Inflammatory macrophage (primary cell): Measurements from ENCODE around the gene AGTPBP1.
A peak's percentile ranks its signal among the peaks of the same experiment; 100 is the strongest.
"Not testable (repeated sequence)": the region's sequence is repeated elsewhere in the genome, so short reads cannot be mapped to it uniquely, and the experiment has no call there.

Experiments used
- DNase-seq, 2 donors: peaks; one replicate each; pipeline ENCODE4 v3.0.0-alpha.2; 2020 to 2022

AGTPBP1 gene

DNA sequence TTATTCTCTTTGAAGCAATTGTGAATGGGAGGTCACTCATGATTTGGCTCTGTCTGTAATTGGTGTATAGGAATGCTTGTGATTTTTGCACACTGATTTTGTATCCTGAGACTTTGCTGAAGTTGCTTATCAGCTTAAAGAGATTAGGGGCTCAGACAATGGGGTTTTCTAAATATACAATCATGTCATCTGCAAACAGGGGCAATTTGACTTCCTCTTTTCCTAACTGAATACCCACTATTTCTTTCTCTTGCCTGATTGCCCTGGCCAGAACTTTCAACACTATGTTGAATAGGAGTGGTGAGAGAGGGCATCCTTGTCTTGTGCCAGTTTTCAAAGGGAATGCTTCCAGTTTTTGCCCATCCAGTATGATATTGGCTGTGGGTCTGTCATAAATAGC lies 22.3 kb downstream of the AGTPBP1 start:
- not testable (repeated sequence) for DNase-seq

DNA sequence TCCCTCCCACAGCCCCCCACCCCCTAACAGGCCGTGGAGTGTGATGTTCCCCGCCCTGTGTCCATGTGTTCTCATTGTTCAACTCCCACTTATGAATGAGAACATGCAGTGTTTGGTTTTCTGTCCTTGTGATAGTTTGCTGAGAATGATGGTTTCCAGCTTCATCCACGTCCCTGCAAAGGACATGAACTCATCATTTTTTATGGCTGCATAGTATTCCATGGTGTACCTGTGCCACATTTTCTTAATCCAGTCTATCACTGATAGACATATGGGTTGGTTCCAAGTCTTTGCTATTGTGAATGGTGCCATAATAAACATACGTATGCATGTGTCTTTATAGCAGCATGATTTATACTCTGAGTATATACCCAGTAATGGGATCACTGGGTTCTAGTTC lies 23.9 kb downstream of the AGTPBP1 start:
- DNase-seq = not testable (repeated sequence)

DNA sequence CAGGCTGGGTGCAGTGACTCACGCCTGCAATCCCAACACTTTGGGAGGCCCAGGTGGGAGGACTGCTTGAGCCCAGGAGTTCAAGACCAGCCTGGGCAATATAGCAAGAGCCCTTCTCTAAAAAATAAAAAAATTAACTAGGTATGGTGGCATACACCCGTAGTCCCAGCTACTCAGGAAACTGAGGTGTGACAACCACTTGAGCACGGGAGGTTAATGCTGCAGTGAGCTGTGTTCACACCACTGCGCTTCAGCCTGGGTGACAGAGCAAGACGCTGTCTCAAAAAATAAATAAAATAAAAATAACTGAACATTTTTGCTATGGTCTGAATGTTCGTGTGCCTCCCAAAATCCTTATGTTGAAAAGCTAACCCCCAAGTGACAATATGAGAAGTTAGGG lies 24.5 kb downstream of the AGTPBP1 start:
- DNase-seq = no peak

DNA sequence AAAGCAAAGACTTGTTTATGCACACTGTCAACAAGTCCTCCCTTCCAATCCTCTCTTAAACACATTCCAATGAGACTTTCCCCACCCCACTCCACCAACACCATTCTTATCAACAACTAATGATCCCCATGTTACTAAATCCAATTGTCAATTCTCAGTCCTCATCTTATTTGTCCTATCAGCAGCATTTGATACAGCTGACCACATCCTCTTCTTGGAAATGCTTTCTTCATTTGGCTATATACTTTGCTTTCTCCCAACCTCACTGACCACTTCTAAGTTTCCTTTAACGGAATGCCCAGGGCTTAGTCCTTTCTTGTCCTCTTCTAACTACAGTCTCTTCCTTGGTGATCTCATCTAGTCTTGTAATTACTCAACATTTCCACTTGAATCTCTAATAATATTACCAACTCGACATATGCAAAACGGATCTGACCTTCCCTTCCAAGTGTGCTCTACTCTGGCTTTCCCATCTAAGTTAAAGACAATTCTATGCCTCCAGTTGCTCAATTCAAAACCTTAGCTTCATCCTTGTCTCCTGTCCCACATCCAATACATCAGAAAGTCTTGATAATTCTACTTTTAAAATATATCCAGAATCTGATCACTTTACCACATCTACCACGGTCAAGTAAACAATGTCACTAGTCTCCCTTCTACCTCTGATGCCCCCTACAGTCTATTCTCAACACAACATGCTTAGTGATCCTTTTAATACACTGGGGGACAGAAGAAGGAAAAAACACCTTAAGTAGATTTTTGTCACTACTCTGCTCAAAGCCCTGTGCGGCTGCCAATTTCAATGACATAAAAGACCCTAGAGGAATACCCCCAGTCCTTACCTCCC lies 25.5 kb downstream of the AGTPBP1 start:
- peak; percentile 21 to 73 for DNase-seq

- peak; percentile 79 to 93 for DNase-seq
These were observed 26.2 kb downstream of the AGTPBP1 start for GRCh38 chr9:85715587-85715986.

DNA sequence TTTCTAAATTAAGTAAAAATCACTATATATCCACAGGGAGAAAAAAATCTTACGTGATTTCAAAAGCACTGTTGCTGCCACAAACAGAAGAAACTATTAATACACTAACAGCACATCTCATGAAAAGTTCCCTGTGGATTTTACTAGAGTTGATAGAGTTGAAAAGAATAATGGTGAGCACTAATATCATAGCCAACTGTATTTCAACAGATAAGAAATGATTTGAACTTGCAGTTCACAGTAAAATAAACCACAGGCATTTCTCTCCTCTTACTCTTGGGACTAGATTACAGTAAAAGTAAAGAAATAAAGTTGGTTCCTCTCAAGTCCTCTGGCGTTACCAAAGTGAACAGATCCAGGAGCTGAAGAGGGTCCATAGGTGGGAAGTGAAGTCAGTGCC lies 27.9 kb downstream of the AGTPBP1 start:
- DNase-seq = no peak

- DNase-seq = no peak
These were observed 37.0 kb downstream of the AGTPBP1 start for GRCh38 chr9:85704744-85705143.

DNA sequence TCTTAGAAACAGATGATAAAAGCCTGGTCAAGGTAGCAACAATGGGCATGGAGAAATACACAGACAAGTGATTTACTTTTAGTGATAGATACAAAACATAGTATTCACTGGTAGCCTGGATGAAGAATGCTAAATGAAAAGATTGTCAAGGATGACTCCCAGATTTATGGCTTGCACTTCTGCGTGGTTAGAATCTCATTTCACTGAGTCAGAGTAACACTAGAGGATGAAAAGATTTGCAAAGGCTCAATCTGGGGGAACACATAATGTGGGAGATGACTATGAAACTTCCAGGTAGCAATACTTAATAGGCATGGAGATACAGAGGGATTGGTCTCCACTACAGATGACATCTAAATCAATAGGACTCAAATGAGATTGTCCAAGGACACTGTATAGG lies 38.4 kb downstream of the AGTPBP1 start:
- no peak for DNase-seq

DNA sequence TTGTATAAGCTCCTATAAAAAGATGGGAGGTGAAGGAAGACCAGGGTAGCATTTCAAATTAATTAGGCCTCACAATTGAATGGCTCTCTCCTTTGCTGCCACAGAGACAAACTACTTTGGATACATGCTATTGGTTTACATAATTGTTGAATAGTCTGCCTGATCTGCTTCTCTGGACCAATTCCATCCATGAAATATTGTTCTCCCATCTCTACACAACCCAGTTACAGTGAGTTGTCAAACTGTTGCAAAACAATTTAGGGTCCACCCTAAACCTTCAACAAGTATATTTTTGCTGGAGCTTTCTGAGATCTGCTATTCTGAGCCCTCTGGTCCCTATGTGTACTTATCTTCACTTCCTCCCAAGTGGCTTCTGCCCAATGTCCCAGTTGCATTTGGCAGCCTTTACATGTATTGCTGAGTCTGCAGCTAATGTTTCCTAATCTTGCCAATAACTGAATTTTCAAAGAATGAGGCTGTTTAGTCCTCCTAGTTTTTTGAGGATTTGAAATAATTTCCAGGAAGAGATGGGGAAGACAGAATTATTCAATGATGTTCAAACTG lies 38.9 kb downstream of the AGTPBP1 start:
- DNase-seq = peak; percentile 40 to 49

DNA sequence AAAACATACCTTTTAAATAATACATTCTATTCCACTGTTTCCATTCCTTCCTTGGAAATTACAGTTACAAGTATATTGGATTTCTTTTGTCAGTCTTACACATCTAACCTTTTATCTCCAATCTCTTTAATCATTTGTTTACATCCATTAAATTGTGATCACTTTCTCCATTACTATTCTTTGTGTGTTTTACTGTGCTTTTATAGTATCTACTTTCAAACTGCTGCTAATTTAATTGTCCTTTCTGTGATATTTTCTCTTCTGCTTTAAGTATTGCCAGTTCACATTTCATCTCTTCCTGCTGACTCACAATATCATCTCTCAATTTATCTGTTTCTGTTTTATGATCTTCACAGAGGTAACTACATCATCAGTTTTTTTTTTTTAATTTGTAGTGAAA lies 39.6 kb downstream of the AGTPBP1 start:
- DNase-seq = no peak

DNA sequence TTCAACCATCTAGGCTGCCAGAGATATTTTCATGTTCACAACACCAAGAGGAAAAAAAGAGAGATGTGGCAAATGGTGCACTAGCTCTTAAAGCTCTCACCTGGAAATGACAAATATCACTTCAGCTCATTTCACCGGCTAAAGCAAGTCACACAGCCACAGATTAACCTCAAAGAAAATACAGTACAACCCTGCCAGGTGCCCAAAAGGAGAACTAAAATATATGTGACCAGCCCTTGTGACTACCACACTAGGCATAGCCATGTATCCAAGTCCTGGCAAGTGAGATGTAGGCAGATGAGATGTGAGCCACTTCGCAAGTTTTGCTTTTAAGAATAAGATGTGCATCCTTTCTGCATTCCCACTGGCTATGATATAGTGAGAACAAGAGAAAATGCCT lies 41.4 kb downstream of the AGTPBP1 start:
- no peak for DNase-seq

DNA sequence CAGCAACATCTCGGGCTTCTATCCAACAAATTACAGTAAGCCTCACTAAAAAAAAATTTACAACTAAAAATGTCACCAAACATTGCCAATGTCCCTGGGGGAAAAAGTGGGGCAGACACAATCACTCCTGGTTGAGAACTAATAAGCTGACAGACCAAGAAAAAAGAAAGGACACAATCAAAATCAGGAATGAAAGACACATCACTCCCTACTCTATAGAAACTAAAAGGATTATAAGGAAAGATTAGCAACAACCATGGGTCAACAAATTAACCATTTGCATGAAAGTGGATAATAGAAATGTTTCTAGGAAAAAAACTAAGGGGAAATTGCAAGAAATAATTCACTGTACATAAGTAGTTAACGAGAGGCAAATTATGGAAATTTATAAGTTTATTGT lies 53.4 kb downstream of the AGTPBP1 start:
- no peak for DNase-seq

- DNase-seq = no peak
These were observed 56.7 kb downstream of the AGTPBP1 start for GRCh38 chr9:85685081-85685480.

DNA sequence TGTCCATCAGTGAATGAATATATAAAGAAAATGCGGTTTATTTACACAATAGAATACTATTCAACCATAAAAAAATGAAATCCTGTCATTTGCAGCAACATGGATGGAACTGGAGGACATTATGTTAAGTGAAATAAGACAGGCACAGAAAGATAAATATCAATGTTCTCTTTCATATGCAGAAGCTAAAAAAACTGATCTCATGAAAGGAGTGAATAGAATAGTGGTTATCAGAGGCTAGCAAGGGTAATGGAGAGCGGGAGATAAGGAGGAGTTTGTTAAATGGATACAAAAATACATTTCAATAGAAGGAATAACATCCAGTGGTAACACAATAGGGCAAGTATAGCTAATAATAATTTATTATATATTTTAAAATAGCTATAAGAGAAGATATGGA lies 65.0 kb downstream of the AGTPBP1 start:
- DNase-seq = no peak

DNA sequence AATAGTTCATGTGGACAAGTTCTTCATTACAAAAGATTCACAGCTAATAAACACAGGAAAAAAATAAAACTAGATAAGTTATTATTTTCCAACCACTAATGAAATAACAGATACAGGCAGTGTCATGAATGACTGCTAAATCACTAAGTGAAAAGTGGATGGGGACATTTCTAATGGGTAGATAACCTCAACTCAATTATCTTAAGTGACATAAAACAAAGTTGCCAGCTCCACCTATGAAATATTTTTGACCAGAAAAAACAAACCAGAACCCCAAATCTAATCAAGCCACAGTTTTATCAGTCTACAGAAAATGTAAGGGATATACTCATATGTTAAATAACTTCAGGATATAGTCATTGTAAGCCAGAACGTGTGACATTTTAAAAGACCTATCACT lies 74.4 kb downstream of the AGTPBP1 start:
- DNase-seq = no peak

DNA sequence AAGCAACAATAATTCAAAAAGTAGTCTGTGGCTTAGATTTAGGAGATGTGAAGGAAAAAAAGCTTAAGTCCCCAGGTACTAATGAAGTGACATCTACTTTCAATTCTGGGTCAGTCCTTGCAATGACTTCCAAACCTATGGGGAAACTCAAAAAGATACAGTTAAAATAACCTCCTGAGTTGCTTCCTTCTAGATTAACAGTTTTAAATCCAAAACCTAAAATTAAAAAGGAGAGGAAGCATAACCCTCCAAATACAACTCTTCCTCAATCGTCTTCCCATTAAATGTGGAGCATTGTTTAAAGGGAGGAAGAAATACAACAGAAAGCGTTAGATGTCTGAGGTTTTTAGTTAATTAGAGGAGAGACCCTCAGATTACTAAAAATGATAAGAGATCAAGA lies 75.7 kb downstream of the AGTPBP1 start:
- DNase-seq = no peak

DNA sequence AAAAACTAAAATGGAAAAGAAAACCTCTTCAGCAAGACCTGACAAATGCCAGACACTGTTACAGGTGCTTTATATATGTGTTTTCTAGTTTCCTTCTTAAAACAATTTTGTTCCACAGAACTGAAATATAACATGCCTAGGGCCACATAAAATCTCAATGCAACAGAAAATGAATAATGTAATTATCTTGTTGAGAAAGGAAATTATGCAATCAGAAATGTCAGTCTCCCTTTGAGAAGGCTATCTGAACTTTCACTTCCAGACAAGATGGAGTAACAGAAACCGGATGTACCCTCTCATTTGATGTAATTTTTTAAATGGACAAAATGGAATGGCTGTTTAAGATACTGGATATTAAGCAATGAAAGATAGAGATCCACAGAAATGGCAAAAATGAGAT lies 79.2 kb downstream of the AGTPBP1 start:
- DNase-seq = peak in 1 of 2 donors; percentile 41

DNA sequence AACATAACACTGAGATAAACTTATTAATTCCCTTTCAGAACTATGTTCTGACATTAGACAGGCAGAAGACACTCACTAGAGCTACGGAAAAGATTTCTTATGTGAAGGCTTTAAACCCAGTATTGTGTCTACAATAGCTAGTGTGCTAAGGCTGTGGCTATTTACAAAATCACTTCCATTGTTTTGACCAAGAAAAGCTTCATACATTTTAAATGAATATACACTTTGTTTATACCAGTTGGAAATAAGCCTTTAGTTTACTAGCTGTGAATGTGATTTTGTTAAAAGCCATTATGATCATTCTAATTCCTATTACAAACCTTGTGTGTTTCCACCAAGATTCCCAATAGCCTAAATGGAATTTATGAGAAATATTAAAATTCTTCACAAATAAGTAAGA lies 83.0 kb downstream of the AGTPBP1 start:
- DNase-seq = no peak

DNA sequence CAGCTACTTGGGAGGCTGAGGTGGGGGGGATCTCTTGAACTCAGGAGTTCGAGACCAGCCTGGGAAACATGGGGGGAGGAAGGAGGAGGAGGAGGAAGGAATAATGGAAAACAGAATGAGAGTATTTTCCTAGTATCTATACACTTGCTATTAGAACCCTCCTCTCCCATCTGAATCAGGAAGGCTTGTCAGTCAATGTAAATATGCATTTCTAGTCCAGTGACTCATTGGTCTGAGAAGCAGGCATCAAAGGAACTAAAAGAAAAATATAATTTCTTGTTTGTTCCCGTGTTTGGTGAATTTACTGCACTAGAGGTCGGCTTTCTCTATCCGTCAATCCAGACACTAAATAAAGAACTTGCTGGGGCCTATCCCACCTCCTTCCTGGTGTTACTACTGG lies 88.6 kb downstream of the AGTPBP1 start:
- no peak for DNase-seq

DNA sequence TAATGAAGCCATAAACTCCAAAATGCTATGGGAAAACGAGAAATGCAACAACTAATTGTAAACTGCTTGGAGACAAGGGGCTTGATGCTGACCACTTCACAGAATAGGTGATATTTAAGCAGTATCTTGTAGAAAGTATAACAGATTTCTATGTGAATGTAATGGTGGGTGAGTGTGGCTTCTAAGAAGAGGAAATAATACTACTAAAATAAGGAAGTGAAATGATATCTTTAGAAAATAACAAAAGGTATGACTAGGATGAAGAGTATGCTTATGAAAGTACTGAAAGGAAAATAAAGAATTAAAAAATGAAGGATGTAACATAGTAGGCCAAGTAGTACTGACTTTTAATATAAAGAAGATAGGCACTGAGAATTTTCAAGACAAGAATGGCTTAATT lies 94.2 kb downstream of the AGTPBP1 start:
- DNase-seq = peak in 1 of 2 donors; percentile 10

DNA sequence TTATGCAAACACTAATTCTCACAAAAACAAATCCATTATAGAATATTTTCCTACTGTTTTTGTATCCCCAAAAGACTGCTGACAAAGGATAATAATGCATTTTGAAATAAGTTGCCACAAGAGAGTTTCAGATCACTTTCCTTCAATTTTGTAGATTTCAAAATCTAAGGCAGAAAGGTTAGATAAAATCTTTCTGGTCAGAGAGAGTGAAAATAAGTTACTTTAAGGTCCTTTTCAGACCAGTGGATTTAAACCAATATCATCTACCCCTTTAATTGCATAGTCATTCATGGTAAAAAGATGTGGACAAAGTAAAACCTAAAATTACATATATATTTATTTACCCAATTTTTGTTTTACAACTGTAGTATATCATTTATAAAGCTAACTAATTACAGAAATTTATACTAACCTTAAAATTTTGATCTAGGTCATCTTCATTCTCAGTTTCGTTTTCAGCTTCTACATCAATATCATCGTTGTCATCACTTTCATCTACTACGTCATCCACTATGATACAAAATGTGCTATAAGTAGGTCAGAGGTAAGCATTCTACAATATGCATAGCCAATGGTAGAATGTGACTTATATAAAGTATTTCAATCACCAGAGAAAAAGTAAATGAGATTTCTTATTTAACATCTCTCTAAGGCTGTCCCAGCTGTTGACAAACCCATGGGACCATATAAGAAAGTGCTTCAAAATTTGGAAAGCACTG lies 95.7 kb downstream of the AGTPBP1 start:
- no peak for DNase-seq

- no peak for DNase-seq
These were observed 101.3 kb downstream of the AGTPBP1 start for GRCh38 chr9:85640425-85640824.

GRCh38 chr9:85639675-85640186 lies 102.0 kb downstream of the AGTPBP1 start:
- DNase-seq = no peak

GRCh38 chr9:85631809-85632208 lies 109.9 kb downstream of the AGTPBP1 start:
- no peak for DNase-seq
